Natural killer cell (primary cell): ENCODE data around the gene PUDP. TPM values are rescaled to one million over a fixed set of nuclear protein-coding genes. Genes with fewer than 3 reads are reported as not detected.

Experiments
- ATAC-seq, 3 donors: fragments of 150-1000 bp in 2 of 3; fragments of 200-7000 bp in 1 of 3; cut with Tn5 transposase; 1 replicate in 1 of 3; 2 replicates in 2 of 3; pipeline ENCODE4 v1.10.0; 2021; ENCODE audit warnings: mild to moderate bottlenecking in 2 of 3, moderate library complexity in 2 of 3
- DNase-seq, 2 donors: peaks; one replicate each; pipeline versions ENCODE4 v3.0.0 to v3.0.0-alpha.2; 2013 to 2021; ENCODE audit warnings: mixed read lengths in 1 of 2
- H3K27ac ChIP-seq: one replicate; pipeline ENCODE4 v1.5.1; 2013; ENCODE audit warnings: mild to moderate bottlenecking, low read length
- H3K27me3 ChIP-seq: one replicate; pipeline ENCODE4 v1.6.1; 2013; ENCODE audit warnings: low read length; ENCODE audit not compliant: control insufficient read depth, insufficient read depth
- H3K36me3 ChIP-seq: one replicate; pipeline ENCODE4 v1.6.1; 2013; ENCODE audit warnings: low read length; ENCODE audit not compliant: control insufficient read depth, insufficient read depth
- H3K4me1 ChIP-seq: one replicate; pipeline ENCODE4 v1.6.1; 2013; ENCODE audit warnings: low read length; ENCODE audit not compliant: control insufficient read depth, insufficient read depth
- H3K4me3 ChIP-seq: one replicate; pipeline ENCODE4 v1.5.1; 2013; ENCODE audit warnings: low read length
- H3K9me3 ChIP-seq: one replicate; pipeline ENCODE4 v1.6.1; 2013; ENCODE audit warnings: low read length; ENCODE audit not compliant: control insufficient read depth, insufficient read depth
- H3K27ac Mint-ChIP-seq, 2 donors: one replicate each; pipeline ENCODE4 v1.8.0; 2022; ENCODE audit warnings: mild to moderate bottlenecking in 2 of 2, mixed read lengths in 2 of 2, moderate library complexity in 1 of 2
- H3K27me3 Mint-ChIP-seq, 2 donors: one replicate each; pipeline ENCODE4 v1.8.0; 2022; ENCODE audit warnings: low read depth in 2 of 2, mixed read lengths in 2 of 2
- H3K36me3 Mint-ChIP-seq: one replicate; pipeline ENCODE4 v1.8.0; 2022; ENCODE audit warnings: mixed read lengths
- H3K4me1 Mint-ChIP-seq, 2 donors: one replicate each; pipeline ENCODE4 v1.8.0; 2022; ENCODE audit warnings: mixed read lengths in 2 of 2
- H3K4me3 Mint-ChIP-seq: one replicate; pipeline ENCODE4 v1.8.0; 2022; ENCODE audit warnings: mild to moderate bottlenecking, moderate library complexity, mixed read lengths
- H3K9me3 Mint-ChIP-seq, 2 donors: one replicate each; pipeline ENCODE4 v1.8.0; 2022; ENCODE audit warnings: mixed read lengths in 2 of 2
- WGBS: methylation state at CpG from one replicate; pipeline ENCODE4 v1.1.7; 2013; ENCODE audit warnings: missing lambda C conversion rate; ENCODE audit not compliant: insufficient coverage; 5-methylcytosine and 5-hydroxymethylcytosine counted together
- intact Hi-C: fragments of 100-400 bp; cut with micrococcal nuclease; formaldehyde crosslinking; loops from one replicate; pipeline ENCODE4 v1.14.2; 2022
- total RNA-seq, 4 donors: library from RNA; stranded (reverse); fragments of 120-200 nt in 1 of 4; gene quantifications; one replicate each; pipeline versions ENCODE4 v1.2.3 to v1.2.4, GENCODE V29; 2013 to 2022
- TF ChIP-seq, protein P1 (sequence below): fragments of 200-600 bp; IDR thresholded peaks from one replicate; pipeline ENCODE4 v1.8.0; 2022; ENCODE audit warnings: antibody characterized with exemption

PUDP gene
- total RNA-seq, 3 donors from 2014 or later (not counting 1 experiment from before 2014, with no cell fraction given) = 5.4 to 11.4 (median 5.6) TPM

DNA sequence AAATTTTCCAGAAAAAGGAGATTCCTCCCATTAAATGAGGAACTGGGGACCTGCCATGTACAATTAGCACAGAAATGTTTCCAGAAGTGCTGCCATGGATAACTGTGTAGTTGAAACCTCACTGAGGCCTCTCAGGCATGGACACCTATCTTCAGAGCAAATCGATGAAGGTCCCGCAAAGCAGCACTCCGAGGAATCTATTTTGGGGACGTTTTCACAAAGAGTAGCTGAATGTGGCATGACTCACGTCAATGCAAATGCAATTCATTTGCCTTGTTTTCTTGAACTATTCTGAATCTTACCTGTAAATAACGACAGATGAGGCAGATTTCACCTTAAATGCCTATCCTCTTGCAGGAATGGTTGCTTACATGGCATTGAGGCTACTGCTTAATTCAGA lies 87.5 kb downstream of the PUDP start:
- Mint-ChIP-seq H3K4me1 (peaks cover 31 to 36% of the 10 kb centered on the region in 2 donors), H3K36me3 (peaks cover 8% of the 10 kb centered on the region), H3K9me3 (no peaks in the 10 kb centered on the region), H3K27ac (no peak overlapping the region), H3K27me3 (no peaks in the 10 kb centered on the region), H3K4me3 (no peak overlapping the region)
- Histone ChIP-seq H3K27me3 (no peaks in the 10 kb centered on the region), H3K9me3 (no peaks in the 10 kb centered on the region), H3K4me1 (peaks cover 10% of the 10 kb centered on the region), H3K27ac (no peak overlapping the region), H3K4me3 (no peak overlapping the region), H3K36me3 (no peaks in the 10 kb centered on the region)
- ATAC-seq (no peak), DNase-seq (no peak)
- TF ChIP-seq, protein P1, sequence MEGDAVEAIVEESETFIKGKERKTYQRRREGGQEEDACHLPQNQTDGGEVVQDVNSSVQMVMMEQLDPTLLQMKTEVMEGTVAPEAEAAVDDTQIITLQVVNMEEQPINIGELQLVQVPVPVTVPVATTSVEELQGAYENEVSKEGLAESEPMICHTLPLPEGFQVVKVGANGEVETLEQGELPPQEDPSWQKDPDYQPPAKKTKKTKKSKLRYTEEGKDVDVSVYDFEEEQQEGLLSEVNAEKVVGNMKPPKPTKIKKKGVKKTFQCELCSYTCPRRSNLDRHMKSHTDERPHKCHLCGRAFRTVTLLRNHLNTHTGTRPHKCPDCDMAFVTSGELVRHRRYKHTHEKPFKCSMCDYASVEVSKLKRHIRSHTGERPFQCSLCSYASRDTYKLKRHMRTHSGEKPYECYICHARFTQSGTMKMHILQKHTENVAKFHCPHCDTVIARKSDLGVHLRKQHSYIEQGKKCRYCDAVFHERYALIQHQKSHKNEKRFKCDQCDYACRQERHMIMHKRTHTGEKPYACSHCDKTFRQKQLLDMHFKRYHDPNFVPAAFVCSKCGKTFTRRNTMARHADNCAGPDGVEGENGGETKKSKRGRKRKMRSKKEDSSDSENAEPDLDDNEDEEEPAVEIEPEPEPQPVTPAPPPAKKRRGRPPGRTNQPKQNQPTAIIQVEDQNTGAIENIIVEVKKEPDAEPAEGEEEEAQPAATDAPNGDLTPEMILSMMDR = no peak
- 81% methylated on average over 6 of the region's 6 CpGs for WGBS
- intact Hi-C loops = no loop called here

GRCh38 chrX:7059859-7060258 lies 88.1 kb downstream of the PUDP start:
- H3K27ac Mint-ChIP-seq = peak overlapping the region; percentile 64 to 72
- intact Hi-C loops = no loop called here

DNA sequence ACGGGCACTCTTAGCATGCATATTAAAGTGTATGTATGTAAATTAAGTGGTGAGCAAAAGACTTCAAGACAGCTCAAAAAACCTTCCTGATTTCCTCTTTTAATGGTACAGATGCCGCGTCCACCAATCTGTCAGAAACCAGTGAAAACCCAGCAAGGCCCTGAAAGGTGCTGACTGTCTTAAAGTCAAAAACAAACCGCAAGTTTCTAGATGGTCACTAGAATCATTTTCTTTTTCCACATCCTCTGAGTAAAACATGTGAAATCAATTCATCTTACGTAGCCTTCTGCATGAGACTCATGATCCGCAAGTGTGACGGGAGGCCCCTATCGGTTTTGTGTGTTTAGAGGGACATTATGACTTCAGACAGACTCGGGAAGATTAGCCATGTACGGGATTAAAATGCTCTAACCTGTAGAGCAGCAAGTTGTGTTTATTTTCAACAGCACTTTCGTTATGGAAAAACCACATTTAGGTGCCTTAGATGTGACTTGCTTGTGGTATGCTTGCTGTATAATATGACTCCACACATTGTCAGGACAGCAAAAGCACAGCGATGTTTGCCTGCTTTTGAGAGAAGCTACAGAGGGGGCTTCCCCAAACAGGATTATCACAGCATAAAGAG lies 88.6 kb downstream of the PUDP start:
- no peak overlapping the region for H3K4me3 ChIP-seq

More at GRCh38 chrX:7059859-7060258, 88.1 kb downstream of the PUDP start:
- H3K9me3 ChIP-seq = no peaks in the 10 kb centered on the region
- TF ChIP-seq, protein P1 = no peak
- Mint-ChIP-seq H3K4me3 (no peak overlapping the region), H3K4me1 (peaks cover 31 to 36% of the 10 kb centered on the region in 2 donors), H3K9me3 (no peaks in the 10 kb centered on the region), H3K36me3 (peaks cover 8% of the 10 kb centered on the region), H3K27me3 (no peaks in the 10 kb centered on the region)
- no peak overlapping the region for H3K4me3 ChIP-seq
- H3K27ac ChIP-seq = no peak overlapping the region
- H3K27me3 ChIP-seq = no peaks in the 10 kb centered on the region
- WGBS = 93% methylated on average over 5 of the region's 5 CpGs
- ATAC-seq = no peak
- H3K4me1 ChIP-seq = peaks cover 10% of the 10 kb centered on the region
- H3K36me3 ChIP-seq = no peaks in the 10 kb centered on the region
- no peak for DNase-seq

More for the DNA sequence above, 88.6 kb downstream of the PUDP start:
- H3K36me3 ChIP-seq = no peaks in the 10 kb centered on the region
- 56% methylated on average over 11 of the region's 12 CpGs for WGBS
- no peaks in the 10 kb centered on the region for H3K9me3 ChIP-seq
- TF ChIP-seq, protein P1 = no peak
- Mint-ChIP-seq H3K4me3 (no peak overlapping the region), H3K27ac (peak overlapping the region; percentile 64 to 72), H3K27me3 (no peaks in the 10 kb centered on the region), H3K9me3 (no peaks in the 10 kb centered on the region), H3K36me3 (peaks cover 8% of the 10 kb centered on the region), H3K4me1 (peaks cover 31 to 36% of the 10 kb centered on the region in 2 donors)
- peak in 2 of 3 donors; percentile 57 for ATAC-seq
- intact Hi-C loops = no loop called here
- H3K27me3 ChIP-seq = no peaks in the 10 kb centered on the region
- H3K4me1 ChIP-seq = peaks cover 10% of the 10 kb centered on the region
- no peak overlapping the region for H3K27ac ChIP-seq
- peak in 1 of 2 donors; percentile 9 for DNase-seq
